HG03097 (cell line): Measurements from ENCODE around the gene DHRS9.

Source experiments
- ATAC-seq: cut with Tn5 transposase; IDR thresholded peaks from one replicate; pipeline ENCODE4 v1.9.1; 2021; ENCODE audit not compliant: unreplicated experiment, low FRiP score

The DHRS9 gene

GRCh38 chr2:169065422-169065821 is 3.9 kb upstream of the DHRS9 start:
- no peak for ATAC-seq

GRCh38 chr2:169065864-169066517 is 3.4 kb upstream of the DHRS9 start:
- no peak for ATAC-seq

GRCh38 chr2:169066897-169067296 is 2.5 kb upstream of the DHRS9 start:
- no peak for ATAC-seq

GRCh38 chr2:169069833-169070232 is 470 bp downstream of the DHRS9 start:
- no peak for ATAC-seq

GRCh38 chr2:169071455-169071854 is 2.1 kb downstream of the DHRS9 start:
- no peak for ATAC-seq

GRCh38 chr2:169072163-169072925 is 3.0 kb downstream of the DHRS9 start:
- peak; percentile 41 for ATAC-seq

GRCh38 chr2:169073211-169073962 is 4.0 kb downstream of the DHRS9 start:
- no peak for ATAC-seq

GRCh38 chr2:169073963-169074751 is 4.8 kb downstream of the DHRS9 start:
- ATAC-seq, result no peak

GRCh38 chr2:169077674-169078240 is 8.4 kb downstream of the DHRS9 start:
- ATAC-seq, result no peak

GRCh38 chr2:169080250-169081069 is 11.1 kb downstream of the DHRS9 start:
- ATAC-seq, result peak; percentile 93

GRCh38 chr2:169081551-169081950 is 12.2 kb downstream of the DHRS9 start:
- ATAC-seq, result no peak

GRCh38 chr2:169082995-169083394 is 13.6 kb downstream of the DHRS9 start:
- no peak for ATAC-seq

GRCh38 chr2:169086893-169087467 is 17.6 kb downstream of the DHRS9 start:
- ATAC-seq, result no peak

GRCh38 chr2:169087757-169088379 is 18.5 kb downstream of the DHRS9 start:
- no peak for ATAC-seq

- no peak for ATAC-seq
Observed at GRCh38 chr2:169089182-169089581, 19.8 kb downstream of the DHRS9 start.

GRCh38 chr2:169090133-169090820 is 20.9 kb downstream of the DHRS9 start:
- ATAC-seq, result no peak

GRCh38 chr2:169091256-169091655 is 21.9 kb downstream of the DHRS9 start:
- no peak for ATAC-seq
